Parathyroid adenoma (tissue), 2 donors: ENCODE measurements around the gene SOX11.

Source experiments
- H2AFZ ChIP-seq: fragments of 300-600 bp; sonication (generic); one replicate; pipeline ENCODE4 v1.7.0; 2017; ENCODE audit warnings: antibody characterized with exemption, mild to moderate bottlenecking
- H3K27ac ChIP-seq: fragments of 300-600 bp; sonication (generic); one replicate; pipeline ENCODE4 v1.7.0; 2017
- H3K27me3 ChIP-seq: fragments of 300-600 bp; sonication (generic); one replicate; pipeline ENCODE4 v1.7.0; 2017; ENCODE audit warnings: low read length; ENCODE audit not compliant: control insufficient read depth, insufficient read depth
- H3K36me3 ChIP-seq: fragments of 300-600 bp; sonication (generic); one replicate; pipeline ENCODE4 v1.7.0; 2017; ENCODE audit warnings: low read length; ENCODE audit not compliant: control insufficient read depth, insufficient read depth
- H3K4me1 ChIP-seq: fragments of 300-600 bp; sonication (generic); one replicate; pipeline ENCODE4 v1.7.0; 2017; ENCODE audit warnings: control low read depth
- H3K4me2 ChIP-seq: fragments of 300-600 bp; sonication (generic); one replicate; pipeline ENCODE4 v1.7.0; 2017; ENCODE audit warnings: low read length
- H3K4me3 ChIP-seq: fragments of 300-600 bp; sonication (generic); one replicate; pipeline ENCODE4 v1.7.0; 2017; ENCODE audit warnings: low read depth, low read length
- H3K79me2 ChIP-seq: fragments of 300-600 bp; sonication (generic); one replicate; pipeline ENCODE4 v1.7.0; 2017; ENCODE audit warnings: control low read depth
- H3K9ac ChIP-seq: fragments of 300-600 bp; sonication (generic); one replicate; pipeline ENCODE4 v1.7.0; 2017; ENCODE audit warnings: mild to moderate bottlenecking
- H3K9me3 ChIP-seq: fragments of 300-600 bp; sonication (generic); one replicate; pipeline ENCODE4 v1.7.0; 2017; ENCODE audit warnings: low read length; ENCODE audit not compliant: control insufficient read depth
- CTCF ChIP-seq: fragments of 300-600 bp; sonication (generic); IDR thresholded peaks from one replicate; pipeline ENCODE4 v1.7.0; 2017; ENCODE audit warnings: antibody characterized with exemption, mild to moderate bottlenecking
- donor health status: primary hyperparathyroidism.

SOX11 gene

GRCh38 chr2:5725072-5725471, 32.9 kb downstream of the SOX11 start:
- no peaks in the 10 kb centered on the region for H3K36me3 ChIP-seq
- no peaks in the 10 kb centered on the region for H3K79me2 ChIP-seq
- H2AFZ ChIP-seq, result no peak overlapping the region
- no peaks in the 10 kb centered on the region for H3K27me3 ChIP-seq
- H3K4me1 ChIP-seq, result no peaks in the 10 kb centered on the region
- H3K4me2 ChIP-seq, result no peak overlapping the region
- no peak for TF ChIP-seq CTCF
- H3K9me3 ChIP-seq, result no peaks in the 10 kb centered on the region
- no peak overlapping the region for H3K9ac ChIP-seq
- no peak overlapping the region for H3K4me3 ChIP-seq
- no peak overlapping the region for H3K27ac ChIP-seq

- peak overlapping the region; percentile 43 for H3K4me3 ChIP-seq
- no peaks in the 10 kb centered on the region for H3K4me1 ChIP-seq
- H3K27me3 ChIP-seq, result no peaks in the 10 kb centered on the region
- peak overlapping the region; percentile 33 for H2AFZ ChIP-seq
- no peaks in the 10 kb centered on the region for H3K79me2 ChIP-seq
- no peaks in the 10 kb centered on the region for H3K9me3 ChIP-seq
- no peak for TF ChIP-seq CTCF
- H3K27ac ChIP-seq, result no peak overlapping the region
- H3K4me2 ChIP-seq, result peak overlapping the region; percentile 43
- no peaks in the 10 kb centered on the region for H3K36me3 ChIP-seq
- no peak overlapping the region for H3K9ac ChIP-seq
Observed at GRCh38 chr2:5725794-5726463, 33.7 kb downstream of the SOX11 start.

GRCh38 chr2:5727235-5727634, 35.1 kb downstream of the SOX11 start:
- Histone ChIP-seq H3K9me3 (no peaks in the 10 kb centered on the region), H3K4me2 (no peak overlapping the region), H3K4me3 (no peak overlapping the region), H3K36me3 (no peaks in the 10 kb centered on the region), H2AFZ (no peak overlapping the region), H3K27me3 (no peaks in the 10 kb centered on the region), H3K4me1 (no peaks in the 10 kb centered on the region), H3K79me2 (no peaks in the 10 kb centered on the region), H3K9ac (no peak overlapping the region), H3K27ac (no peak overlapping the region)
- no peak for TF ChIP-seq CTCF

GRCh38 chr2:5729416-5729815, 37.2 kb downstream of the SOX11 start:
- Histone ChIP-seq H3K27ac (no peak overlapping the region), H3K9ac (no peak overlapping the region), H3K79me2 (no peaks in the 10 kb centered on the region), H3K4me2 (no peak overlapping the region), H3K9me3 (no peaks in the 10 kb centered on the region), H2AFZ (no peak overlapping the region), H3K27me3 (no peaks in the 10 kb centered on the region), H3K36me3 (no peaks in the 10 kb centered on the region), H3K4me3 (no peak overlapping the region), H3K4me1 (no peaks in the 10 kb centered on the region)
- TF ChIP-seq CTCF, result no peak

GRCh38 chr2:5730386-5730785, 38.2 kb downstream of the SOX11 start:
- no peaks in the 10 kb centered on the region for H3K27me3 ChIP-seq
- TF ChIP-seq CTCF, result no peak
- no peaks in the 10 kb centered on the region for H3K9me3 ChIP-seq
- H3K4me2 ChIP-seq, result no peak overlapping the region
- H3K4me3 ChIP-seq, result no peak overlapping the region
- H3K27ac ChIP-seq, result no peak overlapping the region
- H3K79me2 ChIP-seq, result no peaks in the 10 kb centered on the region
- H2AFZ ChIP-seq, result no peak overlapping the region
- no peaks in the 10 kb centered on the region for H3K4me1 ChIP-seq
- H3K36me3 ChIP-seq, result no peaks in the 10 kb centered on the region
- no peak overlapping the region for H3K9ac ChIP-seq
